H1 (cell line): Measurements from ENCODE around the gene NOL3. TPM values are rescaled to one million over a fixed set of nuclear protein-coding genes. Genes with fewer than 3 reads are reported as not detected.

Experiments used
- ASH2L ChIP-seq: fragments of 200-600, 300-600 bp; sonication (generic); IDR thresholded peaks from one replicate; pipeline ENCODE4 v1.7.1; 2017; ENCODE audit warnings: low read length
- ATF2 ChIP-seq: IDR thresholded peaks from 2 replicates; pipeline ENCODE4 v1.6.1; 2012; ENCODE audit warnings: low read length, inconsistent platforms
- CHD1 ChIP-seq: IDR thresholded peaks from 2 replicates; pipeline ENCODE4 v1.6.1; 2012; ENCODE audit warnings: low read depth, low read length, improper control_type of control experiment
- CREB1 ChIP-seq: IDR thresholded peaks from 2 replicates; pipeline ENCODE4 v1.6.1; 2012; ENCODE audit warnings: inconsistent platforms
- CTBP2 ChIP-seq: IDR thresholded peaks from 2 replicates; pipeline ENCODE4 v1.7.0; 2011; ENCODE audit warnings: borderline replicate concordance, mild to moderate bottlenecking, moderate library complexity, mixed read lengths, low read length; ENCODE audit not compliant: insufficient read depth, insufficient read length
- E2F6 ChIP-seq: IDR thresholded peaks from 2 replicates; pipeline ENCODE4 v1.6.1; 2012; ENCODE audit warnings: inconsistent platforms
- EGR1 ChIP-seq: IDR thresholded peaks from 2 replicates; pipeline ENCODE4 v1.6.1; 2011; ENCODE audit warnings: low read depth, low read length, borderline replicate concordance
- EP300 ChIP-seq, 2 experiments: IDR thresholded peaks; 1 replicate in 1 of 2; 2 replicates in 1 of 2; pipeline ENCODE4 v1.6.1; 2011 to 2012; ENCODE audit warnings: low read depth in 2 of 2, low read length in 2 of 2, mild to moderate bottlenecking in 2 of 2, borderline replicate concordance in 1 of 2, inconsistent platforms in 1 of 2, moderate library complexity in 1 of 2
- EZH2 ChIP-seq: fragments of 200-600 bp; sonication (generic); IDR thresholded peaks from 2 replicates; pipeline ENCODE4 v1.7.1; 2012; ENCODE audit warnings: low read depth, mild to moderate bottlenecking, moderate library complexity, low read length, inconsistent platforms; ENCODE audit not compliant: severe bottlenecking
- FOSL1 ChIP-seq: IDR thresholded peaks from 2 replicates; pipeline ENCODE4 v1.6.1; 2011; ENCODE audit warnings: mild to moderate bottlenecking, low read depth, low read length, moderate library complexity; ENCODE audit not compliant: insufficient read depth
- KDM1A ChIP-seq: fragments of 200-600, 300-600 bp; sonication (generic); IDR thresholded peaks from 2 replicates; pipeline ENCODE4 v1.7.1; 2016; ENCODE audit warnings: mild to moderate bottlenecking, low read length, borderline replicate concordance
- KDM4A ChIP-seq: IDR thresholded peaks from one replicate; pipeline ENCODE4 v1.7.1; 2012; ENCODE audit warnings: low read depth, mild to moderate bottlenecking, moderate library complexity, low read length, inconsistent platforms; ENCODE audit not compliant: severe bottlenecking
- KDM5A ChIP-seq: fragments of 200-600 bp; IDR thresholded peaks from 2 replicates; pipeline ENCODE4 v1.7.1; 2012; ENCODE audit warnings: mild to moderate bottlenecking, low read length, inconsistent platforms, mixed read lengths
- PHF8 ChIP-seq: fragments of 200-600 bp; sonication (generic); conservative IDR thresholded peaks from 2 replicates; pipeline ENCODE4 v1.7.1; 2012; ENCODE audit warnings: low read depth, mild to moderate bottlenecking, inconsistent platforms, low read length, moderate library complexity
- POLR2AphosphoS5 ChIP-seq: IDR thresholded peaks from 2 replicates; pipeline ENCODE4 v1.6.1; 2011; ENCODE audit warnings: low read depth, low read length
- RBBP5 ChIP-seq: IDR thresholded peaks from 2 replicates; pipeline ENCODE4 v1.7.1; 2012; ENCODE audit warnings: low read depth, mild to moderate bottlenecking, inconsistent platforms, low read length, moderate library complexity, borderline replicate concordance
- SIX5 ChIP-seq: IDR thresholded peaks from 2 replicates; pipeline ENCODE4 v1.6.1; 2011; ENCODE audit warnings: mild to moderate bottlenecking, low read depth, low read length
- SP1 ChIP-seq: IDR thresholded peaks from 2 replicates; pipeline ENCODE4 v1.6.1; 2011; ENCODE audit warnings: low read depth, low read length
- SRF ChIP-seq: IDR thresholded peaks from 2 replicates; pipeline ENCODE4 v1.6.1; 2011; ENCODE audit warnings: mild to moderate bottlenecking, low read depth, low read length, moderate library complexity
- YY1 ChIP-seq: IDR thresholded peaks from 2 replicates; pipeline ENCODE4 v1.6.1; 2011; ENCODE audit warnings: low read depth, mild to moderate bottlenecking, low read length
- polyA plus RNA-seq, 7 experiments: library from polyadenylated mRNA; depleted of rRNA in 3 of 7; stranded (reverse) in 5 of 7; unstranded in 2 of 7; fragments of >200 nt in 5 of 7; fragments of 200-250 nt in 2 of 7; gene quantifications; 1 replicate in 5 of 7; 2 replicates in 1 of 7; 4 replicates in 1 of 7; pipeline versions ENCODE4 v1.2.1 to v1.2.3, GENCODE V29; 2011 to 2013; ENCODE audit warnings: missing spikeins in 2 of 7, mixed read lengths in 2 of 7
- total RNA-seq: library from RNA; stranded (reverse); fragmentation: NEBNext Ultra II Directional; extraction: Animal tissue kit (Norgen Biotek cat#: 25700); gene quantifications from 2 replicates; pipeline ENCODE4 v1.2.1, GENCODE V29; 2021
- TF ChIP-seq, protein P1 (sequence below): IDR thresholded peaks from 2 replicates; pipeline ENCODE4 v1.6.1; 2011; ENCODE audit warnings: low read length, improper control_type of control experiment

The NOL3 gene
- total and polyA plus RNA-seq, 2 of the 8 experiments (the other 6 are each of a cell fraction or from before 2014, with no cell fraction given) = 2.2 to 4.6 TPM

DNA sequence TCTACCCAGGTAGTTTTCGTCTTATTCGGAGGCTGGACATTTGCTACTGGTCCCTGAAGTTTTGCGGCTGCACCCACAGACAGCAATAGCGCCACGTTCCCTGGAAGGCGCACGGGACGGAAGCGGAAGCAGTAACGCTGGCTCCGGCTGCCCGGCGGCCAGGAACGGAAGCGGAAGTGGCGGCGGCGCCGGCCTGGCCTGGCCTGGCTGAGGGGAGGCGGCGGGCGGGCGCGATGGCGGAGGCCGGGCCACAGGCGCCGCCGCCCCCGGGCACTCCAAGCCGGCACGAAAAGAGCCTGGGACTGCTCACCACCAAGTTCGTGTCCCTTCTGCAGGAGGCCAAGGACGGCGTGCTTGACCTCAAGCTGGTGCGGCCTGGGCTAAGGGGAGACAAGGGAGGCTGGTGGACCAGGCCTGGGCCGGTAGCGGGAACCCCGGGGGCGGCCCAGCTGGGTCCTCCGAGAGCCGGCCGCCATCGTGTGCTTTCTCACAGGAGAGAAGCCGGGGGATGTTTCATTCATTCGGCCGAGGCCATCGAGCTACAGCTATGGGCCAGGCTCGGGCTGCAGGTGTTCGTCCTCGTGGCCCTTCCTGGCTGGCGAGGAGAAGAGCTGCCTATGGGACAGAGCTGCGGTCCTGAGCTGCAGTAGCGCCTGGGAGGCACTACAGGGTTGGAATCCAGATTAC, 21.8 kb downstream of the NOL3 start, which contains the start of gene E2F4 (continued):
- TF ChIP-seq SRF = no peak
- no peak for TF ChIP-seq KDM1A
- TF ChIP-seq CTBP2 = no peak
- peak; percentile 98 for TF ChIP-seq EGR1
- peak; percentile 35 for TF ChIP-seq ASH2L
- TF ChIP-seq RBBP5 = peak; percentile 9; the same call in 1 of the 2 replicates
- TF ChIP-seq PHF8 = peak; percentile 94
- peak; percentile 62; the same call in 1 of the 2 replicates for TF ChIP-seq CREB1
- TF ChIP-seq EP300 (IDR thresholded peaks at IDR 0.05; ENCODE audit: borderline replicate concordance in 1 of 2, low read depth in 2 of 2, low read length in 2 of 2) = 0 out of 3 replicates have a peak, but pooled peaks of 1 of the 2 experiments have one; percentile 74
- TF ChIP-seq YY1 = peak; percentile 72
- no peak for TF ChIP-seq E2F6
- peak; percentile 67; the same call in 1 of the 2 replicates for TF ChIP-seq SP1
- TF ChIP-seq KDM4A = peak; percentile 73
- TF ChIP-seq EZH2 = peak; percentile 40
- TF ChIP-seq SIX5 = no peak
- no peak for TF ChIP-seq CHD1
- no peak; the same call in 1 of the 2 replicates for TF ChIP-seq KDM5A
- no peak for TF ChIP-seq FOSL1
- TF ChIP-seq, protein P1, sequence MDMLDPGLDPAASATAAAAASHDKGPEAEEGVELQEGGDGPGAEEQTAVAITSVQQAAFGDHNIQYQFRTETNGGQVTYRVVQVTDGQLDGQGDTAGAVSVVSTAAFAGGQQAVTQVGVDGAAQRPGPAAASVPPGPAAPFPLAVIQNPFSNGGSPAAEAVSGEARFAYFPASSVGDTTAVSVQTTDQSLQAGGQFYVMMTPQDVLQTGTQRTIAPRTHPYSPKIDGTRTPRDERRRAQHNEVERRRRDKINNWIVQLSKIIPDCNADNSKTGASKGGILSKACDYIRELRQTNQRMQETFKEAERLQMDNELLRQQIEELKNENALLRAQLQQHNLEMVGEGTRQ = no peak
- no peak for TF ChIP-seq POLR2AphosphoS5
- TF ChIP-seq ATF2 = no peak
